Epithelial cell of proximal tubule (primary cell): ENCODE data around the gene TEDC2. TPM values are rescaled to one million over a fixed set of nuclear protein-coding genes. Genes with fewer than 3 reads are reported as not detected.

ENCODE experiments used
- DNase-seq: peaks from one replicate; pipeline ENCODE4 v3.0.0-alpha.2; 2011; ENCODE audit warnings: low read depth
- H3K4me3 ChIP-seq: 2 replicates; pipeline ENCODE4 v1.5.1; 2011; ENCODE audit warnings: low read depth, mild to moderate bottlenecking, low read length
- CTCF ChIP-seq: conservative IDR thresholded peaks from 2 replicates; pipeline ENCODE4 v1.5.1; 2012; ENCODE audit warnings: low read depth, mild to moderate bottlenecking, low read length
- total RNA-seq: library from RNA; depleted of rRNA; stranded (reverse); fragments of >200 nt; gene quantifications from 2 replicates; pipeline ENCODE4 v1.2.3, GENCODE V29; 2015

TEDC2 gene
- total RNA-seq, 1 donor from 2014 or later, result 26.0 TPM

- no peak for DNase-seq
- TF ChIP-seq CTCF, result no peak
- H3K4me3 ChIP-seq, result no peak overlapping the region
Observed at GRCh38 chr16:2425825-2426430, 34.0 kb upstream of the TEDC2 start.

DNA sequence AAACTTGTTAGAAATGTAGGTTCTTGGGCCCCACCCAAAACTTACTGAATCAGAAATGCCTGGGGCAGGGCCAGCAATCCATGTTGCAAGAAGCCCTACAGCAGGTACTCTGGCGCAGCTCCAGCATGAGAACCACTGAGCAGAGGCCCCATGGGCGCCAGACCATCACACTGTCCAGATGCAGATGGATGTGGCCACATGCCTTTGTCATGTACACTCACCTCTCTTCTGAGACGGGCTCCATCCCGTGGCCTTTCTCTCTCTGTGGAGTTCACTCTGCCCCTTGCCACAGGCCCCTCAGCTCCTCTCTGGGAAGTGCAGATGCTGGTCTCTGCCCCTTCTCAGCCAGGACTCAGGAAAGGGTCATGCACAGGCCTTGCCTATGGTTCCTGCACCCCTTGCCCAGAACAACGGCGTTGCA is 33.0 kb upstream of the TEDC2 start:
- no peak overlapping the region for H3K4me3 ChIP-seq
- DNase-seq, result no peak
- no peak for TF ChIP-seq CTCF

GRCh38 chr16:2427526-2427925 is 32.4 kb upstream of the TEDC2 start:
- no peak for DNase-seq
- TF ChIP-seq CTCF, result no peak

GRCh38 chr16:2428051-2428783 is 31.7 kb upstream of the TEDC2 start:
- TF ChIP-seq CTCF, result peak; percentile 45
- H3K4me3 ChIP-seq, result peak overlapping the region; percentile 82
- no peak for DNase-seq

More at GRCh38 chr16:2427526-2427925, 32.4 kb upstream of the TEDC2 start:
- H3K4me3 ChIP-seq, result no peak overlapping the region

DNA sequence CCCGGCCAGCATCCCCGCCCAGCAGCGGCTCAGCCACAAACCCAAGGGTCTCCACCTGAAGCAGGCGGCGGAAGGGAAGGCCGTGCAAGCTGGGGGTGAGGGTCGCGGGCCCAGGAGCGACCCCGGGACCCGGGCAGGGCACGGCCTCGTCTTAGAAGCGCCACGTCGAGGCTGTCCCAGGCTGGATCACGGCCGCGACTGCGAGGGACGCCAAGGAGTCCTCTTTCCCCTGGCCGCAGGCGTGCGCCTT is 31.2 kb upstream of the TEDC2 start:
- no peak for DNase-seq
- peak overlapping the region; percentile 82 for H3K4me3 ChIP-seq
- TF ChIP-seq CTCF, result no peak

DNA sequence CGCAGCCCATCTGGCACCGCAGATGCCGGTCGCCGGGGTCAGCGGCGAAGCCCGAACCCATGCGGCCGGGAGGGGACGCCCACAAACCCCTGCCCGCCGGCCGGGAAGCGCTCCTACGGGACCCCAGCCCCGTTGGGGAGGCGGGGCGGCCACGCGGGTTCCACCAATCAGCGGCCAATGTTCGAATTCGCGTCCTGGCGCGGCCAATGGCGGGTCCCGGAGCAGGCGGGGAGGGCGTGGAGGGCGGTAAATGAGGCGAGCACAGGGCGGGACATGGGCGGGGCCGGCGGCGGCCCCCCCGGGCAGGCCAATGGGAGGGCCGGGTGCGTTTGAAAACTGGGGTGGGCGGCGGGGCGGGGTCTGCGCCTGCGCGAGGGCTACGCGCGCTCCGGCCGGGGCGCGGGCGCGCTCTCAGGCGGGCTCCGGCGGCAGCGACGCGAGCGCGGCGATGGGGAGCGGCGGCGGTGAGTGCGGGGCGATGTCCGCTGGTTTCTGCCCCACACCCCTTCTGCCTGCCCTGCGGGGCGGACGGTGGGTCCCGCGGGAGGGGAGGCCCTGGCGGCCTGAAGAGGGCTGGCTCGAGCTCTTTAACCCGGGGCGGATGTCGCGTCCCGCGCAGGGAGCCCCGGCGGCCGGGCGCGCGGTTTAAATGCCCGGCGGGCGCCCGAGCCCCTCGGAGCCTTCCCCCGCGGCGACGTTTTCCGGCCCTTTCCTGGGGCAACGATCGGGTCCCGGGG is 30.7 kb upstream of the TEDC2 start, which contains the start of gene CCNF:
Gene CCNF (plus strand): TSS at position 414 of the 737 bp plus-strand sequence. CDS start 35 bp downstream, at position 449.
- no peak for TF ChIP-seq CTCF
- no peak for DNase-seq
- peak within 1 kb of the TSS; percentile 82 for H3K4me3 ChIP-seq
